ENCODE measurements around the gene WNT11. TPM values are rescaled to one million over a fixed set of nuclear protein-coding genes. Genes with fewer than 3 reads are reported as not detected.

The WNT11 gene
- total and polyA plus RNA-seq, 2 of the 13 experiments (the other 11 are each of a cell fraction or from before 2014, with no cell fraction given), result 0.34 to 0.66 TPM

- ChIA-PET CTCF (ENCODE audit: low intra/inter-chr PET ratio, low total read pairs) (no interaction called here), POLR2A (no interaction called here)
- 80% methylated on average over 5 of the region's 6 CpGs for whole genome bisulfite sequencing (ENCODE audit: low lambda C conversion rate)
Observed at GRCh38 chr11:76247091-76247490, 40.8 kb upstream of the WNT11 start.

GRCh38 chr11:76246271-76246933 lies 40.1 kb upstream of the WNT11 start:
- DNase-seq (ENCODE audit: low spot score), result no peak
- Histone ChIP-seq H3K27me3 (ENCODE audit: control insufficient read depth in 1 of 2, insufficient read depth in 2 of 2, low read length in 2 of 2) (peaks cover 3 to 22% of the 10 kb centered on the region in 2 experiments; a peak in 3 of 5 replicates), H3K4me1 (ENCODE audit: insufficient read depth, low read length) (no peaks in the 10 kb centered on the region), H3K27ac (ENCODE audit: extremely low read length, insufficient read depth, low read length) (no peak overlapping the region), H3K9ac (ENCODE audit: insufficient read depth, low read depth, low read length) (no peak overlapping the region), H3K9me3 (ENCODE audit: low read length) (no peaks in the 10 kb centered on the region), H4K20me1 (ENCODE audit: insufficient read depth, low read length) (no peaks in the 10 kb centered on the region), H3K36me3 (replicated peaks in 1 of 2; ENCODE audit: control insufficient read depth in 1 of 2, insufficient read depth in 2 of 2, low read length in 2 of 2) (no peaks in the 10 kb centered on the region), H3K79me2 (ENCODE audit: insufficient read depth, low read length) (no peaks in the 10 kb centered on the region), H3K4me3 (replicated peaks in 1 of 3; ENCODE audit: insufficient read depth in 1 of 3, low read depth in 2 of 3, low read length in 3 of 3) (no peak overlapping the region), H2AFZ (ENCODE audit: low read length) (no peak overlapping the region), H3K4me2 (ENCODE audit: low read depth, low read length) (no peak overlapping the region)
- ATAC-seq, result no peak
- intact Hi-C loops (cut with micrococcal nuclease; ENCODE audit: unreplicated experiment), result no loop called here
- no TSS peak for BruUV-seq (replicated peaks)
- ChIA-PET CTCF (ENCODE audit: low intra/inter-chr PET ratio, low total read pairs) (no interaction called here), POLR2A (no interaction called here)
- no peak for FAIRE-seq
- 36% methylated on average over 5 of the region's 11 CpGs for WGBS (ENCODE audit: low lambda C conversion rate)
- in situ Hi-C loops (cut with HindIII; ENCODE audit: extremely low pct_ligation_motif_present, low pct_unique_long_range_greater_than_20kb), result no loop called here
- no peak for TF ChIP-seq ZNF616 (CRISPR knock-in tag; IDR thresholded peaks at IDR 0.05; ENCODE audit: low read depth)
- no peak for TF ChIP-seq PPARG (CRISPR knock-in tag; conservative IDR thresholded peaks at IDR 0.05)
- TF ChIP-seq ZNF296 (CRISPR knock-in tag; conservative IDR thresholded peaks at IDR 0.05), result no peak
- no peak for TF ChIP-seq RXRB (CRISPR knock-in tag; IDR thresholded peaks at IDR 0.05; ENCODE audit: borderline replicate concordance)
- no peak for TF ChIP-seq CCAR2 (optimal IDR thresholded peaks at IDR 0.05; ENCODE audit: low read depth, low read length)
- TF ChIP-seq SP1 (IDR thresholded peaks at IDR 0.05), result no peak
- TF ChIP-seq SP1 (CRISPR knock-in tag; IDR thresholded peaks at IDR 0.05), result no peak
- no peak for TF ChIP-seq MAF1 (CRISPR knock-in tag; IDR thresholded peaks at IDR 0.05; ENCODE audit: borderline replicate concordance)
- no peak for TF ChIP-seq ZNF232 (CRISPR knock-in tag; IDR thresholded peaks at IDR 0.05; ENCODE audit: borderline replicate concordance)
- no peak for TF ChIP-seq TFDP2 (CRISPR knock-in tag; IDR thresholded peaks at IDR 0.05)
- TF ChIP-seq AGO2 (optimal IDR thresholded peaks at IDR 0.05; ENCODE audit: low read depth, low read length), result no peak
- TF ChIP-seq AKNA (CRISPR knock-in tag; IDR thresholded peaks at IDR 0.05; ENCODE audit: borderline replicate concordance), result no peak
- no peak for TF ChIP-seq ZBTB7B (CRISPR knock-in tag; IDR thresholded peaks at IDR 0.05)

More at GRCh38 chr11:76247091-76247490, 40.8 kb upstream of the WNT11 start:
- intact Hi-C loops (cut with micrococcal nuclease; ENCODE audit: unreplicated experiment) (no loop called here), in situ Hi-C loops (cut with HindIII; ENCODE audit: extremely low pct_ligation_motif_present, low pct_unique_long_range_greater_than_20kb) (no loop called here)
- ATAC-seq (no peak), FAIRE-seq (no peak), DNase-seq (ENCODE audit: low spot score) (no peak)
- Histone ChIP-seq H3K27me3 (ENCODE audit: control insufficient read depth in 1 of 2, insufficient read depth in 2 of 2, low read length in 2 of 2) (peaks cover 3 to 29% of the 10 kb centered on the region in 2 experiments; a peak in 4 of 5 replicates), H2AFZ (ENCODE audit: low read length) (no peak overlapping the region), H4K20me1 (ENCODE audit: insufficient read depth, low read length) (no peaks in the 10 kb centered on the region), H3K9ac (ENCODE audit: insufficient read depth, low read depth, low read length) (no peak overlapping the region), H3K4me3 (replicated peaks in 1 of 3; ENCODE audit: insufficient read depth in 1 of 3, low read depth in 2 of 3, low read length in 3 of 3) (no peak overlapping the region), H3K9me3 (ENCODE audit: low read length) (no peaks in the 10 kb centered on the region), H3K4me2 (ENCODE audit: low read depth, low read length) (no peak overlapping the region), H3K4me1 (ENCODE audit: insufficient read depth, low read length) (no peaks in the 10 kb centered on the region), H3K36me3 (replicated peaks in 1 of 2; ENCODE audit: control insufficient read depth in 1 of 2, insufficient read depth in 2 of 2, low read length in 2 of 2) (no peaks in the 10 kb centered on the region), H3K27ac (ENCODE audit: extremely low read length, insufficient read depth, low read length) (no peak overlapping the region), H3K79me2 (ENCODE audit: insufficient read depth, low read length) (no peaks in the 10 kb centered on the region)
- TF ChIP-seq SMAD3 (CRISPR knock-in tag; IDR thresholded peaks at IDR 0.05), result no peak
- TF ChIP-seq MEIS2 (CRISPR knock-in tag; IDR thresholded peaks at IDR 0.05), result no peak
- no TSS peak for BruUV-seq (replicated peaks)
